Measurements from ENCODE around the gene SLC25A21. TPM values are rescaled to one million over a fixed set of nuclear protein-coding genes. Genes with fewer than 3 reads are reported as not detected.
A peak's percentile ranks its signal among the peaks of the same experiment; 100 is the strongest.

Gene SLC25A21
- total and polyA plus RNA-seq, 8 donors, result 0.37 to 0.92 (median 0.60) TPM

DNA sequence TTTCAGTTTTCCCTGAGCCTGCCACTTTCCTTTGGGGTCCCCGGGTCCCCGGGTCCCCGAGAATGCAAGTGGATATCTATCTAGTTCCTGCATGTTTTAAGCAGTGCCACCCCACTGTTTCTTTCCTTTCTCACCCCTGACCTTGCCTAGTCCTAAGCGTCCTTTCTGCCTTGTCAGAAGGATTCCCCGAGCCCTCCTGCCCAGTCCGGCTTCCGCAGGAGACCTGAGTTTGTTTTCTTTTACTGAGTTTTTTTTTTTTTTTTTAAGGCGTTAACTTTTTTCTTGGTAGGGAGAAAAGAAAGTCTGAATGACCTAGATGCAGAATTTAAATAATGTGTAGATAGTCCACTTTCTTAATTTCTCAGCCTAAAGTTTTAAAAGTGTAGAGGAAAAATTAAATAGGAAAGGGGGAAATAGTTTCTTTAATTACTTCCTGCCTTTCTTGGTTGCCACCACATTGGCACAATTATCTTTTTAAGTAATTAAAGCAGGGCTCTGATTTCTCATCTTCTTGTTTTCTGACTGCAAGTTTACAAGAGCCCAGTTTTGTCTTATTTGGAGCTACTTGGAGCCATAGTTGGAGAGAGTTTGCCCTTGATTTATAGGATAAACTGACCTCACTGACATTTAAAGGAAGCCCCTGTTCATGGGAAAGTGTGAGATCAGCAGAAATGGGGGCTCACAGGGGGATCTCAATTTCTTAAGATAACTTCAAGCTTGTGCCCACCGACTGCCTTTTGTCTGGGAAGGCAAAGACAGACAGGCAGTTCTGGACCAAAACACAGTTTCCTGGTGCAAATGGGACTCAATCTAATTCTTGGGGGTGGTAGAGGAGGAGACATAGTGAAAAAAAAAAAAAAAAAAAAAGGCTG, 507.8 kb downstream of the SLC25A21 start:
- Histone ChIP-seq H3K36me3 (no peaks in the 10 kb centered on the region), H3K9me3 (no peaks in the 10 kb centered on the region), H3K4me1 (peaks cover 7 to 16% (median 9%) of the 10 kb centered on the region in 3 donors), H3K27ac (no peak overlapping the region), H3K4me3 (no peak overlapping the region), H3K27me3 (peaks cover 21 to 75% (median 32%) of the 10 kb centered on the region in 4 donors)
- TF ChIP-seq, protein P1, sequence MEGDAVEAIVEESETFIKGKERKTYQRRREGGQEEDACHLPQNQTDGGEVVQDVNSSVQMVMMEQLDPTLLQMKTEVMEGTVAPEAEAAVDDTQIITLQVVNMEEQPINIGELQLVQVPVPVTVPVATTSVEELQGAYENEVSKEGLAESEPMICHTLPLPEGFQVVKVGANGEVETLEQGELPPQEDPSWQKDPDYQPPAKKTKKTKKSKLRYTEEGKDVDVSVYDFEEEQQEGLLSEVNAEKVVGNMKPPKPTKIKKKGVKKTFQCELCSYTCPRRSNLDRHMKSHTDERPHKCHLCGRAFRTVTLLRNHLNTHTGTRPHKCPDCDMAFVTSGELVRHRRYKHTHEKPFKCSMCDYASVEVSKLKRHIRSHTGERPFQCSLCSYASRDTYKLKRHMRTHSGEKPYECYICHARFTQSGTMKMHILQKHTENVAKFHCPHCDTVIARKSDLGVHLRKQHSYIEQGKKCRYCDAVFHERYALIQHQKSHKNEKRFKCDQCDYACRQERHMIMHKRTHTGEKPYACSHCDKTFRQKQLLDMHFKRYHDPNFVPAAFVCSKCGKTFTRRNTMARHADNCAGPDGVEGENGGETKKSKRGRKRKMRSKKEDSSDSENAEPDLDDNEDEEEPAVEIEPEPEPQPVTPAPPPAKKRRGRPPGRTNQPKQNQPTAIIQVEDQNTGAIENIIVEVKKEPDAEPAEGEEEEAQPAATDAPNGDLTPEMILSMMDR (IDR thresholded peaks at IDR 0.05), result no peak
- FAIRE-seq, result no peak
- intact Hi-C loops (cut with DNase I), result no loop called here
- DNase-seq, result no peak
- ATAC-seq, result no peak
- 8 to 11% methylated on average over 9 of the region's 9 CpGs for WGBS, 2 donors

- Histone ChIP-seq H3K27me3 (peaks cover 13 to 75% (median 28%) of the 10 kb centered on the region in 4 donors), H3K9me3 (no peaks in the 10 kb centered on the region), H3K27ac (no peak overlapping the region), H3K4me1 (peaks cover 7 to 16% (median 11%) of the 10 kb centered on the region in 3 donors), H3K4me3 (peak overlapping the region in 1 of 4 donors; percentile 52), H3K36me3 (no peaks in the 10 kb centered on the region)
- no peak for FAIRE-seq
- 5 to 6% methylated on average over 35 to 39 of the region's 39 CpGs for WGBS, 2 donors
- peak in 1 of 6 donors; percentile 28 for DNase-seq
- TF ChIP-seq, protein P1 (IDR thresholded peaks at IDR 0.05), result no peak
- no peak for ATAC-seq
- intact Hi-C loops (cut with DNase I), result no loop called here
Measured at GRCh38 chr14:36663404-36664321, 508.7 kb downstream of the SLC25A21 start.

- Histone ChIP-seq H3K27me3 (peaks cover 4 to 75% (median 22%) of the 10 kb centered on the region in 4 donors), H3K4me1 (peaks cover 7 to 20% (median 16%) of the 10 kb centered on the region in 3 donors), H3K27ac (no peak overlapping the region), H3K9me3 (no peaks in the 10 kb centered on the region), H3K36me3 (no peaks in the 10 kb centered on the region), H3K4me3 (peak overlapping the region in 2 of 4 donors; percentile 35 to 52)
- ATAC-seq (peak in 3 of 4 donors; percentile 3 to 48 (median 6)), FAIRE-seq (no peak), DNase-seq (peak in 4 of 6 donors; percentile 15 to 76 (median 46))
- TF ChIP-seq, protein P1 (IDR thresholded peaks at IDR 0.05), result no peak
- intact Hi-C loops (cut with DNase I), result no loop called here
- 3 to 4% methylated on average over 60 to 71 of the region's 71 CpGs for WGBS, 2 donors
Measured at GRCh38 chr14:36662543-36663403, 509.6 kb downstream of the SLC25A21 start.

- intact Hi-C loops (cut with DNase I), result no loop called here
- DNase-seq (no peak), ATAC-seq (no peak), FAIRE-seq (no peak)
- Histone ChIP-seq H3K4me3 (peak overlapping the region in 3 of 4 donors; percentile 17 to 52 (median 35)), H3K9me3 (no peaks in the 10 kb centered on the region), H3K27ac (no peak overlapping the region), H3K27me3 (peaks cover 4 to 75% (median 18%) of the 10 kb centered on the region in 4 donors), H3K4me1 (peaks cover 7 to 23% (median 16%) of the 10 kb centered on the region in 3 donors), H3K36me3 (no peaks in the 10 kb centered on the region)
- TF ChIP-seq, protein P1 (IDR thresholded peaks at IDR 0.05), result no peak
- 3 to 4% methylated on average over 11 of the region's 11 CpGs for WGBS, 2 donors
Measured at GRCh38 chr14:36662258-36662542, 510.2 kb downstream of the SLC25A21 start.

Data from pancreas (tissue), 10 donors.